Spleen (tissue), 11 donors: ENCODE measurements around the gene FAM168B. TPM values are rescaled to one million over a fixed set of nuclear protein-coding genes. Genes with fewer than 3 reads are reported as not detected.

ENCODE experiments used
- DNase-seq: peaks from one replicate; pipeline ENCODE4 v3.0.0-alpha.2; 2020
- H3K27ac ChIP-seq, 8 donors: fragments of 200-600 bp; sonication (generic) in 7 of 8; 1 replicate in 4 of 8; 2 replicates in 4 of 8; pipeline versions ENCODE4 v1.5.0 to v1.8.0; 2016 to 2021; ENCODE audit warnings: inconsistent platforms in 4 of 8, mild to moderate bottlenecking in 4 of 8, moderate library complexity in 1 of 8
- H3K27me3 ChIP-seq, 7 donors: fragments of 200-600 bp; sonication (generic) in 6 of 7; replicated peaks in 1 of 7; 1 replicate in 4 of 7; 2 replicates in 3 of 7; pipeline versions ENCODE4 v1.5.0 to v1.8.0; 2016 to 2021; ENCODE audit warnings: inconsistent platforms in 3 of 7, mild to moderate bottlenecking in 1 of 7
- H3K36me3 ChIP-seq, 6 donors: fragments of 200-600 bp; sonication (generic) in 5 of 6; 1 replicate in 4 of 6; 2 replicates in 2 of 6; pipeline versions ENCODE4 v1.5.0 to v1.8.0; 2016 to 2021; ENCODE audit warnings: inconsistent platforms in 2 of 6
- H3K4me1 ChIP-seq, 6 donors: fragments of 200-600 bp; sonication (generic) in 5 of 6; 1 replicate in 3 of 6; 2 replicates in 3 of 6; pipeline versions ENCODE4 v1.5.0 to v1.8.0; 2016 to 2021; ENCODE audit warnings: inconsistent platforms in 3 of 6
- H3K4me3 ChIP-seq, 8 donors: fragments of 200-600 bp; sonication (generic) in 7 of 8; 1 replicate in 4 of 8; 2 replicates in 4 of 8; pipeline versions ENCODE4 v1.5.0 to v1.8.0; 2016 to 2021; ENCODE audit warnings: inconsistent platforms in 4 of 8, mild to moderate bottlenecking in 4 of 8, moderate library complexity in 2 of 8
- H3K9me3 ChIP-seq, 8 donors: fragments of 200-600 bp; sonication (generic) in 7 of 8; 1 replicate in 4 of 8; 2 replicates in 4 of 8; pipeline versions ENCODE4 v1.5.0 to v1.8.0; 2016 to 2021; ENCODE audit warnings: inconsistent platforms in 4 of 8
- POLR2A ChIP-seq, 3 donors: fragments of 450-650 bp; IDR thresholded peaks; one replicate each; pipeline ENCODE4 v1.5.1; 2017; ENCODE audit warnings: antibody characterized with exemption in 3 of 3, mild to moderate bottlenecking in 1 of 3
- POLR2AphosphoS5 ChIP-seq, 3 donors: sonication (generic); formaldehyde crosslinking; IDR thresholded peaks; one replicate each; pipeline ENCODE4 v1.5.1; 2017; ENCODE audit warnings: antibody characterized with exemption in 3 of 3
- WGBS, 5 donors: extraction: QIAGEN DNeasy Blood & Tissue Kit in 3 of 5; methylation state at CpG; one replicate each; pipeline versions ENCODE4 v1.1.5 to v1.1.7; 2013 to 2018; 5-methylcytosine and 5-hydroxymethylcytosine counted together
- intact Hi-C: fragments of 100-400 bp; cut with DNase I; formaldehyde crosslinking; loops from one replicate; pipeline ENCODE4 v1.15.0; 2023; ENCODE audit warnings: low total_unique reads
- polyA plus RNA-seq, 3 donors: library from polyadenylated mRNA; stranded (reverse); fragments of 200-250 nt; gene quantifications; one replicate each; pipeline ENCODE4 v1.2.1, GENCODE V29; 2013
- total RNA-seq, 7 donors: library from RNA; depleted of rRNA in 3 of 7; stranded (reverse); fragments of >200 nt in 3 of 7; fragmentation: NEBNext Ultra II Directional in 4 of 7; extraction: Animal tissue kit (Norgen Biotek cat#: 25700) in 4 of 7; gene quantifications; one replicate each; pipeline versions ENCODE4 v1.1.0 to v1.2.1, GENCODE V29; 2016 to 2021
- TF ChIP-seq, protein P1 (sequence below), 11 experiments: fragments of 200-600 bp in 7 of 11; fragments of 450-650 bp in 4 of 11; sonication (generic) in 4 of 11; IDR thresholded peaks in 8 of 11; conservative IDR thresholded peaks in 3 of 11; 1 replicate in 7 of 11; 2 replicates in 4 of 11; pipeline versions ENCODE4 v1.4.0 to v1.8.0; 2016 to 2021; ENCODE audit warnings: antibody characterized with exemption in 11 of 11, inconsistent platforms in 4 of 11, mild to moderate bottlenecking in 1 of 11
- donor health status: healthy with polysubstance abuse.
- donor health status: DM: no; HTN: no; CAD: no; lungs with moderate emphysema.
- donor health status: DM: no; HTN: no; CAD: no.
- donor health status: Bipolar disorder and iron deficiency.
- donor health status: healthy.
- donor health status: DM: no; HTN: no; CAD: no.
- donor health status: DM: yes; HTN: yes; CAD: no.

FAM168B gene
- total and polyA plus RNA-seq, 10 donors = 10.9 to 107 (median 57.5) TPM

GRCh38 chr2:131041402-131042147 is 51.7 kb downstream of the FAM168B start:
- TF ChIP-seq POLR2AphosphoS5 (IDR thresholded peaks at IDR 0.05) (peak in 1 of 3 donors; percentile 41), POLR2A (IDR thresholded peaks at IDR 0.05) (no peak)
- TF ChIP-seq, protein P1, sequence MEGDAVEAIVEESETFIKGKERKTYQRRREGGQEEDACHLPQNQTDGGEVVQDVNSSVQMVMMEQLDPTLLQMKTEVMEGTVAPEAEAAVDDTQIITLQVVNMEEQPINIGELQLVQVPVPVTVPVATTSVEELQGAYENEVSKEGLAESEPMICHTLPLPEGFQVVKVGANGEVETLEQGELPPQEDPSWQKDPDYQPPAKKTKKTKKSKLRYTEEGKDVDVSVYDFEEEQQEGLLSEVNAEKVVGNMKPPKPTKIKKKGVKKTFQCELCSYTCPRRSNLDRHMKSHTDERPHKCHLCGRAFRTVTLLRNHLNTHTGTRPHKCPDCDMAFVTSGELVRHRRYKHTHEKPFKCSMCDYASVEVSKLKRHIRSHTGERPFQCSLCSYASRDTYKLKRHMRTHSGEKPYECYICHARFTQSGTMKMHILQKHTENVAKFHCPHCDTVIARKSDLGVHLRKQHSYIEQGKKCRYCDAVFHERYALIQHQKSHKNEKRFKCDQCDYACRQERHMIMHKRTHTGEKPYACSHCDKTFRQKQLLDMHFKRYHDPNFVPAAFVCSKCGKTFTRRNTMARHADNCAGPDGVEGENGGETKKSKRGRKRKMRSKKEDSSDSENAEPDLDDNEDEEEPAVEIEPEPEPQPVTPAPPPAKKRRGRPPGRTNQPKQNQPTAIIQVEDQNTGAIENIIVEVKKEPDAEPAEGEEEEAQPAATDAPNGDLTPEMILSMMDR (IDR thresholded peaks at IDR 0.05 in 8 of 11, conservative IDR thresholded peaks at IDR 0.05 in 3 of 11) = no peak
- intact Hi-C loops = no loop called here
- Histone ChIP-seq H3K27ac (no peak overlapping the region), H3K36me3 (peaks cover 0 to 12% (median 8%) of the 10 kb centered on the region in 6 donors), H3K4me1 (peaks cover 0 to 28% (median 16%) of the 10 kb centered on the region in 6 donors), H3K9me3 (no peaks in the 10 kb centered on the region), H3K27me3 (peaks cover 0 to 49% (median 22%) of the 10 kb centered on the region in 7 donors), H3K4me3 (peak overlapping the region in 2 of 8 donors; percentile 27 to 47)
- DNase-seq = no peak
- 78 to 88% (median 82%) methylated on average over 14 of the region's 14 CpGs for WGBS, 5 donors

- DNase-seq = peak; percentile 71
- Histone ChIP-seq H3K9me3 (no peaks in the 10 kb centered on the region), H3K4me3 (peak overlapping the region in 6 of 8 donors; percentile 8 to 47 (median 24)), H3K27ac (peak overlapping the region in 1 of 8 donors; percentile 15), H3K4me1 (peaks cover 0 to 29% (median 16%) of the 10 kb centered on the region in 6 donors), H3K36me3 (peaks cover 0 to 4% (median under 1%) of the 10 kb centered on the region in 6 donors), H3K27me3 (peaks cover 0 to 57% (median 28%) of the 10 kb centered on the region in 7 donors)
- TF ChIP-seq, protein P1 (IDR thresholded peaks at IDR 0.05 in 8 of 11, conservative IDR thresholded peaks at IDR 0.05 in 3 of 11) = no peak
- TF ChIP-seq POLR2AphosphoS5 (IDR thresholded peaks at IDR 0.05) (no peak), POLR2A (IDR thresholded peaks at IDR 0.05) (no peak)
- intact Hi-C loops = no loop called here
- 52 to 64% (median 60%) methylated on average over 19 to 23 of the region's 23 CpGs for WGBS, 5 donors
These were observed 52.4 kb downstream of the FAM168B start for GRCh38 chr2:131040661-131041401.

GRCh38 chr2:131039908-131040660 is 53.2 kb downstream of the FAM168B start:
- DNase-seq = peak; percentile 82
- peaks cover 0 to 36% (median 21%) of the 10 kb centered on the region in 6 donors for H3K4me1 ChIP-seq
- peak overlapping the region in 7 of 8 donors; percentile 3 to 47 (median 20) for H3K4me3 ChIP-seq
- 9 to 39% (median 24%) methylated on average over 27 to 75 of the region's 75 CpGs for WGBS, 5 donors
- H3K27ac ChIP-seq = peak overlapping the region in 1 of 8 donors; percentile 15
- TF ChIP-seq, protein P1 (IDR thresholded peaks at IDR 0.05 in 8 of 11, conservative IDR thresholded peaks at IDR 0.05 in 3 of 11) = no peak
- peak in 1 of 3 donors; percentile 51 for TF ChIP-seq POLR2AphosphoS5 (IDR thresholded peaks at IDR 0.05)
- H3K36me3 ChIP-seq = no peaks in the 10 kb centered on the region
- no peaks in the 10 kb centered on the region for H3K9me3 ChIP-seq
- intact Hi-C loops = no loop called here
- H3K27me3 ChIP-seq = peaks cover 0 to 64% (median 35%) of the 10 kb centered on the region in 7 donors
